Measurements from ENCODE around the gene SLC8A1. TPM values are rescaled to one million over a fixed set of nuclear protein-coding genes. Genes with fewer than 3 reads are reported as not detected.
"Not testable (repeated sequence)": the region's sequence is repeated elsewhere in the genome, so short reads cannot be mapped to it uniquely, and the experiment has no call there.

The SLC8A1 gene
- polyA plus RNA-seq, 4 donors = 67.4 to 72.0 (median 68.1) TPM

GRCh38 chr2:40097691-40098385 is 354.1 kb downstream of the SLC8A1 start:
- no peak for DNase-seq (ENCODE audit: low read depth in 4 of 4, low spot score in 3 of 4)

GRCh38 chr2:40096360-40096759 is 355.5 kb downstream of the SLC8A1 start:
- no peak for DNase-seq (ENCODE audit: low read depth in 4 of 4, low spot score in 3 of 4)

- DNase-seq (ENCODE audit: low read depth in 4 of 4, low spot score in 3 of 4) = no peak
Measured at GRCh38 chr2:40095000-40095399, 356.9 kb downstream of the SLC8A1 start.

- DNase-seq (ENCODE audit: low read depth in 4 of 4, low spot score in 3 of 4) = no peak
Measured at GRCh38 chr2:40094451-40094850, 357.4 kb downstream of the SLC8A1 start.

GRCh38 chr2:40093021-40093675 is 358.7 kb downstream of the SLC8A1 start:
- DNase-seq (ENCODE audit: low read depth in 4 of 4, low spot score in 3 of 4) = peak in 2 of 4 donors; percentile 15 to 24

- DNase-seq (ENCODE audit: low read depth in 4 of 4, low spot score in 3 of 4) = no peak
Measured at GRCh38 chr2:40090044-40090443, 361.8 kb downstream of the SLC8A1 start.

- DNase-seq (ENCODE audit: low read depth in 4 of 4, low spot score in 3 of 4) = no peak
Measured at GRCh38 chr2:40087927-40088326, 364.0 kb downstream of the SLC8A1 start.

- no peak for DNase-seq (ENCODE audit: low read depth in 4 of 4, low spot score in 3 of 4)
Measured at GRCh38 chr2:40087434-40087833, 364.5 kb downstream of the SLC8A1 start.

GRCh38 chr2:40085786-40086185 is 366.1 kb downstream of the SLC8A1 start:
- no peak for DNase-seq (ENCODE audit: low read depth in 4 of 4, low spot score in 3 of 4)

- DNase-seq (ENCODE audit: low read depth in 4 of 4, low spot score in 3 of 4) = not testable (repeated sequence)
Measured at GRCh38 chr2:40073336-40073735, 378.6 kb downstream of the SLC8A1 start.

GRCh38 chr2:40072442-40073232 is 379.3 kb downstream of the SLC8A1 start:
- DNase-seq (ENCODE audit: low read depth in 4 of 4, low spot score in 3 of 4) = no peak

GRCh38 chr2:40062381-40062780 is 389.5 kb downstream of the SLC8A1 start:
- no peak for DNase-seq (ENCODE audit: low read depth in 4 of 4, low spot score in 3 of 4)

GRCh38 chr2:40049781-40050180 is 402.1 kb downstream of the SLC8A1 start:
- no peak for DNase-seq (ENCODE audit: low read depth in 4 of 4, low spot score in 3 of 4)

- DNase-seq (ENCODE audit: low read depth in 4 of 4, low spot score in 3 of 4) = no peak
Measured at GRCh38 chr2:40048506-40048905, 403.4 kb downstream of the SLC8A1 start.

- DNase-seq (ENCODE audit: low read depth in 4 of 4, low spot score in 3 of 4) = no peak
Measured at GRCh38 chr2:40047406-40047805, 404.5 kb downstream of the SLC8A1 start.
